NB4 (cell line): ENCODE results near the gene DRAM1.

Experiments
- MYC ChIP-seq: IDR thresholded peaks from 2 replicates; pipeline ENCODE4 v1.6.1; 2011; ENCODE audit warnings: low read depth, low read length
- POLR2A ChIP-seq: IDR thresholded peaks from 2 replicates; pipeline ENCODE4 v1.6.1; 2011; ENCODE audit warnings: mild to moderate bottlenecking; ENCODE audit not compliant: insufficient read length; ENCODE audit errors: extremely low read depth
- TF ChIP-seq, protein P1 (sequence below): IDR thresholded peaks from one replicate; pipeline ENCODE4 v1.5.1; 2012; ENCODE audit warnings: low read depth, low read length
- TF ChIP-seq, protein P2 (sequence below): IDR thresholded peaks from 2 replicates; pipeline ENCODE4 v1.6.1; 2011; ENCODE audit warnings: low read depth, low read length

DNA sequence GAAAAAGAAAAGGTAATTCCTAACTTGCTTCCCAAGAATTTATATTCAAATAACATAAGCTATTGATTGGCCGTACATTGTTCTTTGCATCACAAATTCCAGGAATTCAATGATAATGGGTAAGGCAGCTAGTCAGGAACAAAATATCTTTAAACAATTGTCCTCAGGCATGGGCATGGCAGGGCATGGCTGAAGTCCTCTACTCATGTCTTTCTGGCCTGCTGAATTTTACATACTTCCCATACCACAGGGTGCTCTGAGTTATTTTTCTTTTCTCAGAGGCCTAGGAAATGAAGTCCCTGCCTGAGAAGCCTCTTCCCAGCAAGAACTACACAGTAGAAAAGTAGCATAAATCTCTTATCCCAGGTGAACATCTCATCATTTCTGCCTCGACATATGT lies 15.1 kb upstream of the DRAM1 start:
- TF ChIP-seq, protein P1, sequence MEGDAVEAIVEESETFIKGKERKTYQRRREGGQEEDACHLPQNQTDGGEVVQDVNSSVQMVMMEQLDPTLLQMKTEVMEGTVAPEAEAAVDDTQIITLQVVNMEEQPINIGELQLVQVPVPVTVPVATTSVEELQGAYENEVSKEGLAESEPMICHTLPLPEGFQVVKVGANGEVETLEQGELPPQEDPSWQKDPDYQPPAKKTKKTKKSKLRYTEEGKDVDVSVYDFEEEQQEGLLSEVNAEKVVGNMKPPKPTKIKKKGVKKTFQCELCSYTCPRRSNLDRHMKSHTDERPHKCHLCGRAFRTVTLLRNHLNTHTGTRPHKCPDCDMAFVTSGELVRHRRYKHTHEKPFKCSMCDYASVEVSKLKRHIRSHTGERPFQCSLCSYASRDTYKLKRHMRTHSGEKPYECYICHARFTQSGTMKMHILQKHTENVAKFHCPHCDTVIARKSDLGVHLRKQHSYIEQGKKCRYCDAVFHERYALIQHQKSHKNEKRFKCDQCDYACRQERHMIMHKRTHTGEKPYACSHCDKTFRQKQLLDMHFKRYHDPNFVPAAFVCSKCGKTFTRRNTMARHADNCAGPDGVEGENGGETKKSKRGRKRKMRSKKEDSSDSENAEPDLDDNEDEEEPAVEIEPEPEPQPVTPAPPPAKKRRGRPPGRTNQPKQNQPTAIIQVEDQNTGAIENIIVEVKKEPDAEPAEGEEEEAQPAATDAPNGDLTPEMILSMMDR: no peak
- no peak for TF ChIP-seq MYC
- TF ChIP-seq, protein P2, sequence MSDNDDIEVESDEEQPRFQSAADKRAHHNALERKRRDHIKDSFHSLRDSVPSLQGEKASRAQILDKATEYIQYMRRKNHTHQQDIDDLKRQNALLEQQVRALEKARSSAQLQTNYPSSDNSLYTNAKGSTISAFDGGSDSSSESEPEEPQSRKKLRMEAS: no peak
- no peak for TF ChIP-seq POLR2A
